Measurements from ENCODE around the gene ABHD6. TPM values are rescaled to one million over a fixed set of nuclear protein-coding genes. Genes with fewer than 3 reads are reported as not detected.

Gene ABHD6
- total RNA-seq, 1 experiment from 2014 or later: 2.2 TPM

DNA sequence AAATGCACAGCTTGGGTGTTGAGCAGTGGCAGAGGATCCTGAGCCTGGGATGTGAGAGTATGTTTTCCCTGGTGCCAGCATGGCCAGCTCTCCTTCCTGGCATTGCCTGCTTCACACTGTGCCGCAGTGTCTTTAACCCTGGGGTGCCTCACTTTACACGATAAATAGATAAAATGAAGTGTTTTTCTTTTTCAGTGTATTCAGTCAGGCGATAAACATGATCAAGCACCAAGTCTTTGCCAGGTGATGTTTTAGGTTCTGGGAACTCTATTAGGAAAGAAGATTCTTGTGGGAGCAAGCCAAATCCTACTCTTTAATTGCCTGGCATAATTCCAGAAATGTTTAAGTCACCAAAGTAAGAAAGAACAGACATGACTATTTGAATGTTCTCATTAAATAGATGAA lies 14.0 kb downstream of the ABHD6 start:
- H2AFZ ChIP-seq (ENCODE audit: low read length): no peak overlapping the region
- no peaks in the 10 kb centered on the region for H3K9me3 ChIP-seq (ENCODE audit: control insufficient read depth, low read depth, low read length)
- no peak overlapping the region for H2BK120ac ChIP-seq (ENCODE audit: low read depth, low read length, poor library complexity, severe bottlenecking)
- DNase-seq: no peak
- peaks cover 3% of the 10 kb centered on the region; the same call in 1 of the 2 replicates for H3K27me3 Mint-ChIP-seq (ENCODE audit: low read depth)
- H2BK20ac ChIP-seq (ENCODE audit: low read depth, low read length, poor library complexity, severe bottlenecking): no peak overlapping the region
- no peak overlapping the region for H2AK5ac ChIP-seq (ENCODE audit: insufficient read length, low read length)
- H3K23ac ChIP-seq (ENCODE audit: insufficient read length, low read depth, low read length): no peak overlapping the region
- TF ChIP-seq, protein P1, sequence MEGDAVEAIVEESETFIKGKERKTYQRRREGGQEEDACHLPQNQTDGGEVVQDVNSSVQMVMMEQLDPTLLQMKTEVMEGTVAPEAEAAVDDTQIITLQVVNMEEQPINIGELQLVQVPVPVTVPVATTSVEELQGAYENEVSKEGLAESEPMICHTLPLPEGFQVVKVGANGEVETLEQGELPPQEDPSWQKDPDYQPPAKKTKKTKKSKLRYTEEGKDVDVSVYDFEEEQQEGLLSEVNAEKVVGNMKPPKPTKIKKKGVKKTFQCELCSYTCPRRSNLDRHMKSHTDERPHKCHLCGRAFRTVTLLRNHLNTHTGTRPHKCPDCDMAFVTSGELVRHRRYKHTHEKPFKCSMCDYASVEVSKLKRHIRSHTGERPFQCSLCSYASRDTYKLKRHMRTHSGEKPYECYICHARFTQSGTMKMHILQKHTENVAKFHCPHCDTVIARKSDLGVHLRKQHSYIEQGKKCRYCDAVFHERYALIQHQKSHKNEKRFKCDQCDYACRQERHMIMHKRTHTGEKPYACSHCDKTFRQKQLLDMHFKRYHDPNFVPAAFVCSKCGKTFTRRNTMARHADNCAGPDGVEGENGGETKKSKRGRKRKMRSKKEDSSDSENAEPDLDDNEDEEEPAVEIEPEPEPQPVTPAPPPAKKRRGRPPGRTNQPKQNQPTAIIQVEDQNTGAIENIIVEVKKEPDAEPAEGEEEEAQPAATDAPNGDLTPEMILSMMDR (conservative IDR thresholded peaks at IDR 0.05): no peak
- no peak overlapping the region for H3K56ac ChIP-seq (ENCODE audit: insufficient read length, low read depth, low read length)
- H3K18ac ChIP-seq (ENCODE audit: insufficient read length, low read depth, low read length): no peak overlapping the region
- no peaks in the 10 kb centered on the region for H3K23me2 ChIP-seq (ENCODE audit: insufficient read length, low read depth, low read length, poor library complexity, severe bottlenecking)
- no peak overlapping the region for H4K8ac ChIP-seq (replicated peaks; ENCODE audit: insufficient read length, low read depth, low read length)
- H4K91ac ChIP-seq (ENCODE audit: insufficient read length, low read depth, low read length): no peak overlapping the region
- no peaks in the 10 kb centered on the region for H3K4me1 ChIP-seq (ENCODE audit: insufficient read depth, low read length)
- H2BK5ac ChIP-seq (ENCODE audit: insufficient read length, low read length): no peak overlapping the region
- no peak overlapping the region for H2BK15ac ChIP-seq (ENCODE audit: low read depth, low read length)
- peak overlapping the region in 1 of 3 experiments; percentile 32; a peak in 1 of 7 replicates for H3K27ac Mint-ChIP-seq
- no peaks in the 10 kb centered on the region for H3K27me3 ChIP-seq (ENCODE audit: insufficient read depth, low read length)
- H3K36me3 Mint-ChIP-seq (ENCODE audit: insufficient read depth in 1 of 3, low read depth in 3 of 3): no peaks in the 10 kb centered on the region
- H4K5ac ChIP-seq (ENCODE audit: insufficient read length, low read depth, low read length): no peak overlapping the region
- no CpG with 5 or more reads among the region's 3 CpGs for WGBS (ENCODE audit: extremely low coverage, insufficient read length, low lambda C conversion rate)
- no peaks in the 10 kb centered on the region for H3K9me3 Mint-ChIP-seq
- no peak overlapping the region for H3K14ac ChIP-seq (ENCODE audit: insufficient read depth, low read length)
- no peak overlapping the region for H3T11ph ChIP-seq (ENCODE audit: low read length)
- no peak overlapping the region for H3K4me3 Mint-ChIP-seq
- no peak overlapping the region for H2BK12ac ChIP-seq (ENCODE audit: insufficient read length, low read depth, low read length)
- H3K9ac ChIP-seq (ENCODE audit: extremely low read depth, insufficient read length, low read length): no peak overlapping the region
- no peak overlapping the region for H3K27ac ChIP-seq (ENCODE audit: insufficient read length, low read depth, low read length)
- peaks cover 11% of the 10 kb centered on the region in 2 experiments for H3K4me1 Mint-ChIP-seq
- no peak overlapping the region for H3K4me2 ChIP-seq (ENCODE audit: insufficient read depth, insufficient read length, low read length)
- H3K79me1 ChIP-seq (ENCODE audit: insufficient read depth, low read depth, low read length, poor library complexity, severe bottlenecking): no peaks in the 10 kb centered on the region
- no peaks in the 10 kb centered on the region for H4K20me1 ChIP-seq (ENCODE audit: control insufficient read depth, insufficient read depth, insufficient read length)
- no peak overlapping the region for H3K4ac ChIP-seq (ENCODE audit: low read depth, low read length)
- H3K79me2 ChIP-seq (ENCODE audit: insufficient read depth, low read length): no peaks in the 10 kb centered on the region

Data from H9 (cell line).